HG02571 (cell line): Measurements from ENCODE around the gene ENG.
"Not testable (repeated sequence)": the region's sequence is repeated elsewhere in the genome, so short reads cannot be mapped to it uniquely, and the experiment has no call there.

Source experiments
- ATAC-seq: cut with Tn5 transposase; IDR thresholded peaks from one replicate; pipeline ENCODE4 v1.9.1; 2021; ENCODE audit warnings: mild to moderate bottlenecking, moderate library complexity; ENCODE audit not compliant: unreplicated experiment

The ENG gene

GRCh38 chr9:127796225-127796813, 58.1 kb downstream of the ENG start:
- no peak for ATAC-seq

DNA sequence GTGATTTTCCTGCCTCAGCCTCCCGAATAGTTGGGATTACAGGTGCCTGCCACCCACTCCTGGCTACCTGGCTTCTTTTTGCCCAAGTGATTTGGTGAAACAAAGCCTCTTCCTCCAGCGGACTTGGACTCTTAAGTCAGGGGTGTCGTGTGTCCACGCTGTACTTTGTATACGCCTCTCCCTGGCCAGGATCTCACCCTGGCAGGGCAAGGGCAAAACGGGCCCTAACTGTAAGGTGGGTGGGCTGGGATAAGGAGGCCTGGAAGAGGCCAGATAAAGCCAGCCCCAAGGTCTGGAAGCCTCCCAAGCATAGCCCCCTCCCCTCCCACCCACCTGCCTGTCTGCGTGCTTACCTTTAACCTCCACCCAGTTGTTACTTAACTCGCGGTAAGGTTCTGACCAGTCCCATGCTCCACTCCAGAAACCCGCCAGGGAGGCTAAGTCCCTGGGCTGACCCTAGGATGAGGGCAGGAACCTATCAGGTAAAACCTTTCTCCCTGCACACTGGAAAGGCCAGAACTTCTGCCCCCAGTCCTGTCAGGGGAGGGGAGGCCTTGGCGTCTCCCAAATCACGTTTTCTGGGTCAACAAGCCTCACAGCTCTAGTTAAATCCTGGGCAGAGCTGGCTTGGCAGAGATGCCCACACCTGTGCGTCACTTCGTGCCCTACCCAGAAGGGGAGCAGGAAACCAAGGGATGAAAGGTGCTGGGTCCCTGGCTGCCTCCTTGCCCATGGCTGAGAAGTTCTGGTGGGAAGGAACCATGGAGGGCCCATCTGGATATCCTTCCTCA, 60.3 kb downstream of the ENG start:
- ATAC-seq = no peak

GRCh38 chr9:127793093-127793708, 61.3 kb downstream of the ENG start:
- no peak for ATAC-seq

GRCh38 chr9:127792417-127793031, 61.9 kb downstream of the ENG start:
- ATAC-seq = no peak

- no peak for ATAC-seq
Observed at GRCh38 chr9:127791085-127791484, 63.4 kb downstream of the ENG start.

DNA sequence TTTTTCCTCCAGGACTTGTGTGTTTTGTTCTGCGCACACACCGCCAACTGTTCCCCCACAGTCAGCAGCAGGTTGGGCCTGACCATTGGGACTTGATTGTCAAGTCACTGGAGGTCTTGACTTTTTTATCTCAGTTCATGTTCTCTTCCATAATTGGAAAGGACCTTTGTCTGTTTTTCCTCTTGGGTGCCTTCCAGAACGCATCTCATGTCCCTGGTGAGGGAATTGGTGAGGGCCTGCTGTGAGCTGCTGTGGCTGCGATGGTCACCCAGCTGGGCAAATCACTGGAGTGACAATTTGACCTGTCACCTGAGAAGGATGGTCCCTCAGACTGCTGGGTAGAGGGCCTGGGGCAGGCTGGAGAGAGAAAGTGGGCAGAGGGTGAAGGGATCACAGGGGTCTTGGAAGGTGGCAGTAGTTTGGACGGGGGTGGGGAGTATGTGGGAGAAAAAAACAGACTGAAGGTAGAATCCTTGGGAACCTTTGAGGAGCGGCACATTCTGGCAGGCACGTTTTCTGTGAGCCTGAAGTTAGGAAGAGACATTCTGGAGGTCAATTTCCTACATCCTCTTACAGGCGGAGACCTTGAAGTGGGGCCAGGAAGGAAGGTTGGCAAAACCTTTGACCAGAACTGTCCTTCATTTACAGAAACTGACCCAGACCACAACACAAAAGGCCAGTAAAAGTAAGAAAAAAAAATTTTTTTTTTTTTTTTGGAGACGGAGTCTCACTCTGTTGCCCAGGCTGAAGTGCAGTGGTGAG, 64.2 kb downstream of the ENG start:
- ATAC-seq = no peak

DNA sequence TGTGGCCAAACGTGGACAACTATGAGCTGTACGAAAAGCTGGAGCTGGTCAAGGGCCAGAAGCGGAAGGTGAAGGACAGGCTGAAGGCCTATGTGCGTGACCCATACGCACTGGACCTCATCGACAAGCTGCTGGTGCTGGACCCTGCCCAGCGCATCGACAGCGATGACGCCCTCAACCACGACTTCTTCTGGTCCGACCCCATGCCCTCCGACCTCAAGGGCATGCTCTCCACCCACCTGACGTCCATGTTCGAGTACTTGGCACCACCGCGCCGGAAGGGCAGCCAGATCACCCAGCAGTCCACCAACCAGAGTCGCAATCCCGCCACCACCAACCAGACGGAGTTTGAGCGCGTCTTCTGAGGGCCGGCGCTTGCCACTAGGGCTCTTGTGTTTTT, 65.3 kb downstream of the ENG start:
- ATAC-seq = no peak

DNA sequence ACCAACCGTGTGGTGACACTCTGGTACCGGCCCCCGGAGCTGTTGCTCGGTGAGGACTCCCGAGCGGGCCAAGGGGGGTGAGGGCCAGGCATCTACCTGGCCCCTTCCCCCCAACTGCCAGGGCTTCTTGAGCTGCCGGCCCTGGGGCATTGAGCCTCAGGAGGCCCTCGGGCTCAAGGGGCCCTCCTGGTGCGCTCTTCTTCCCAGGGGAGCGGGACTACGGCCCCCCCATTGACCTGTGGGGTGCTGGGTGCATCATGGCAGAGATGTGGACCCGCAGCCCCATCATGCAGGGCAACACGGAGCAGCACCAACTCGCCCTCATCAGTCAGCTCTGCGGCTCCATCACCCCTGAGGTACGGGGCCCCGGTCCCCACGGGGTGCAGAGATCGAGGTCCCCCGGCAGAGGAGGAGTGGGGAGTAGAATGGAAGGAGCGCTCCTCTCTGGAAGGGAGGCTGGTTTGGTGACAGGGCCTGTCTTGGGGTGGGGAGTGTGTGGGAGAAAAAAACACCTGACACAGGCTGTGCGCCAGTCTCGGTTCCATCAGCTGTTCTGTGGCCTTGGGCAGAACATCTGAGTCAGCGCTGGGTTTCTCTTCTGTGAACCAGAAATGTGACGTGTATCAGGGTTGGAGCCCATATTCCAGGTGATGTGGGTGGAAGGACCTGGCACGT, 66.0 kb downstream of the ENG start:
- ATAC-seq = no peak

DNA sequence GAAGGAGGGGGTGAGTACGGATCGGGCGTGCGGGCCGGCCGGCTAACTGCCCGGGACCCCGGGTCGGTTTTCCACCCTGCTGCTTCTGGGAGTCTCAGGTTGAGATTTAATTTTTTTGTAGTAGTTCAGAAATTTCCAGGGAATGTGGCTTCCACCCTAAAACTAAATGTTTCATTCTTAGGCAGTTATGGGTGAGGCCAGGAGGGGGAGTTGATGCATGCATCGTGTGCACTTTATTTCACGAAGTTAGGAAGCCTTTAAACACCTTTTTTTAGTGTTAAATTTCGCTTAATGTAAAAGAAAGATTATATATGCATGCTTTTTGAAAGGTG, 67.7 kb downstream of the ENG start:
- no peak for ATAC-seq

GRCh38 chr9:127785933-127786772, 68.3 kb downstream of the ENG start, which contains the start of gene CDK9:
Gene CDK9, plus strand, starts transcription at chr9:127786034. Its CDS starts 115 bp downstream, at chr9:127786149.
- ATAC-seq = peak; percentile 61

DNA sequence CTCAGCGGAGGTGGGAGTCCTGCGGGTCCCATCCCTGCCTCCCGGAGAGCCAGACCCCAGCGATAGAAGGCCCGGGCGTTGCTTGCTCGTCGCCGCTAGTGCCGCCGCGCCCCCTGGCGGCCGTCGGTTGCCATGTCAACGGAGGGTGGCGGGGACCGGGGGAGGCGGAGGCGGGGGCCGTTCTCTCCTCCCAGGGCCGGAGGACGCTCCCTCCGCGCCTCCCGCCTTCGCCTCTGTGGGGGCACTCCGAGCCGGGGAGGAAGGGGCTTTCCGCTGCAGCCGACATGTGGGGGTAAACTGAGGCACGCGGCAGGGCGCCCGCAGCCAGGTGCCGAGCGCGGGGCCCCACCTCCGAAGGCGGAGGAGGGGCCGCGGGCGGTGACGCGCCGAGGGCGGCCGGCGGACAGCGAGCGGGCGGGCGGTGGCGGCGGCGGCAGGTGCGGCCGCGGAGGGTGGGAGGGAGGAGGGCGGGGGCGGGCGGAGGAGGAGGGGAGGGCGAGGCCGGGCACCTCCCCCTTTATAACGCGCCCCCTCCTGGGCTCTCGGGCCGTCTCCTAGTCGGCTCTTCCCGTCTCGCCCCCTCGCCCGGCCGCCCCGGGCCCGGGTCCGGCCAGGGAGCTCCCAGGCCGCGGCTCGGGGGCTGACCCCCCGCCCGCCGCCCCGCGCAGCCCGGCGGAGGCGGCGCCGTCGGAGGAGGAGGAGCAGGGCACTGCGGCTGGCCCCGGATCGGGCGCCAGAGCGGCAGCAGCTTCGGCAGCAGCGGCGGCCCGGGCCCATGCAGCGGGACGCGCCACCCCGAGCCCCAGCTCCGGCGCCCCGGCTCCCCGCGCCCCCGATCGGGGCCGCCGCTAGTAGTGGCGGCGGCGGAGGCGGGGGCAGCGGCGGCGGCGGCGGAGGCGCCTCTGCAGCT, 69.2 kb downstream of the ENG start:
- ATAC-seq = peak; percentile 43

GRCh38 chr9:127783111-127784008, 71.1 kb downstream of the ENG start:
- no peak for ATAC-seq

DNA sequence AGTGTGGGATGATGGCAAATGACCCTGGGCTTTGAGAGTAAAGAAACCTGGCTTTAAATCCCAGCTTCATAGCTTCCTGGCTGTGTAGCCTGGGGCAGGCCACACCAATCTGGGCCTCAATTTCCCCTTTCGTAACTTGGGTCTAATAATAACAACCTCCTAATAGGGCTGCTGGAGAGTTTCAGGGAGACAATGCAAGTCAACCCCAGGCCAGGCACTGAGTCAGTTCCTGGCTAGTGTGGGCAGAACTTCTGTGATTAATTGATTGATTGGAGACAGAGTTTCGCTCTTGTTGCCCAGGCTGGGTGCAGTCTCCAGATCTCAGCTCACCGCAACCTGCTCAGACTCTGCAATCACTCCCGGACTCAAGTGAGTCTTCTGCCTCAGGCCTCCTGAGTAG, 72.7 kb downstream of the ENG start:
- ATAC-seq = no peak

- ATAC-seq = not testable (repeated sequence)
Observed at GRCh38 chr9:127780909-127781308, 73.5 kb downstream of the ENG start.

- ATAC-seq = no peak
Observed at GRCh38 chr9:127780126-127780885, 74.2 kb downstream of the ENG start.

DNA sequence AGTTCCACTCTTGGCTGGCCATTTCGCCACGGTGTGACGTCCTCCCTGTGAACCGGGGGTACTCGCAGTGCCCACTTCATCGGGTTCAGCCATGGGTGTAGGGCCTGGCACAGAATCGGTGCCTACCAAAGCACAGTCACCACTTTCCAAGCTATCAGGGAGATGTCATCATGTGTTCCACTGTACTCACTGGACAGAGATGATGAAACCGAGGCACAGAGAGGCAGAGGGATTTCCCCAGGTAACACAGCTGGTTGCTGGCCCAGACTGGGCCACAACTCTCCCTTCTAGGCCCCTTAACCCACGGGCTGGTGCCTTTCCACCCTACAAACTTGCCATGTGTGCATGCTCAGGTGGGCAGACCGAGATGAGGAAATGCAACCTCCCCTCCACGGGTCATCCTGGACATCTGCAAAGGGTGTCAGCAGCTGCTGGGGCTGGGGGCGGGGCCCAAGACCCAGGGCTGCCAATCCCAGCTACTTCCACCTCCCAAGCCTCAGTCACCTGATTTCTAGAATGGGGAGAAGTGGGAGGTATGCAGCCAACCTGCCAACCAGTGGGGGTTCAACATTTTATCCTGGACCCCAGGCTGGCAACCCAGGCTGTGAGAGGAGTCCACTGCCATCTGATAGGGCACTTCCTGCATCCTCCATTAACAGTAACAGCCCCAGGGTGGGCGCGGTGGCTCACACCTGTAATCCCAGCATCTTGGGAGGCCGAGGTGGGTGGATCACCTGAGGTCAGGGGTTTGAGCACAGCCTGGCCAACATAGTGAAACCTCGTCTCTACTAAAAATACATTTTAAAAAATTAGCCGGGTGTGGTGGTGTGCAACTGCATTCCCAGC, 75.1 kb downstream of the ENG start:
- peak; percentile 46 for ATAC-seq
